ENCODE results near the gene CAMKK2. TPM values are rescaled to one million over a fixed set of nuclear protein-coding genes. Genes with fewer than 3 reads are reported as not detected.
"Not testable (repeated sequence)": the region's sequence is repeated elsewhere in the genome, so short reads cannot be mapped to it uniquely, and the experiment has no call there.

The CAMKK2 gene
- total RNA-seq, 2 donors from 2014 or later = 14.4 to 16.9 TPM

GRCh38 chr12:121325922-121326396, 29.4 kb upstream of the CAMKK2 start:
- Histone ChIP-seq H3K36me3 (peaks cover 81% of the 10 kb centered on the region), H3K27me3 (no peaks in the 10 kb centered on the region), H3K4me1 (no peaks in the 10 kb centered on the region), H3K4me3 (no peak overlapping the region), H3K9me3 (no peaks in the 10 kb centered on the region), H3K27ac (no peak overlapping the region)
- TF ChIP-seq, protein P1, sequence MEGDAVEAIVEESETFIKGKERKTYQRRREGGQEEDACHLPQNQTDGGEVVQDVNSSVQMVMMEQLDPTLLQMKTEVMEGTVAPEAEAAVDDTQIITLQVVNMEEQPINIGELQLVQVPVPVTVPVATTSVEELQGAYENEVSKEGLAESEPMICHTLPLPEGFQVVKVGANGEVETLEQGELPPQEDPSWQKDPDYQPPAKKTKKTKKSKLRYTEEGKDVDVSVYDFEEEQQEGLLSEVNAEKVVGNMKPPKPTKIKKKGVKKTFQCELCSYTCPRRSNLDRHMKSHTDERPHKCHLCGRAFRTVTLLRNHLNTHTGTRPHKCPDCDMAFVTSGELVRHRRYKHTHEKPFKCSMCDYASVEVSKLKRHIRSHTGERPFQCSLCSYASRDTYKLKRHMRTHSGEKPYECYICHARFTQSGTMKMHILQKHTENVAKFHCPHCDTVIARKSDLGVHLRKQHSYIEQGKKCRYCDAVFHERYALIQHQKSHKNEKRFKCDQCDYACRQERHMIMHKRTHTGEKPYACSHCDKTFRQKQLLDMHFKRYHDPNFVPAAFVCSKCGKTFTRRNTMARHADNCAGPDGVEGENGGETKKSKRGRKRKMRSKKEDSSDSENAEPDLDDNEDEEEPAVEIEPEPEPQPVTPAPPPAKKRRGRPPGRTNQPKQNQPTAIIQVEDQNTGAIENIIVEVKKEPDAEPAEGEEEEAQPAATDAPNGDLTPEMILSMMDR (IDR thresholded peaks at IDR 0.05) = no peak
- no peak for DNase-seq (ENCODE audit: low spot score)

DNA sequence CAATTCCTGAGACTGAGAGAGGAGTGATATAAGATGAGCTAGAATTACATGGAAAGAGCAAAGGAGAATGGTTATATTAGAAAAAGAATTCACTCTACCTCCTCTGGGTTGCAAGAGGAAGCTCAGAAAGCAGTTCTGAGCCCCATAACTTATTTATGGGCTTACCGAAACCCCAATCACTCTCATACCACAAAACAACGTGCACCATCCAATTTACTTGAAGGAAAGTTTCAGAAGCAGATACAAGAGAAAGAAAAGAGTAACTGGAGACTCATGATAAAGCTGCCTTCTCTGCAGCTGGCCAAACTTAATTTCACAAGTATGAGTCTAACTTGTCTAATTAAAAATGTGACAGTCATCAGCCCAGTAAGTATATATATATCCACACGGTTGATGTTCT, 27.4 kb upstream of the CAMKK2 start:
- H3K4me3 ChIP-seq = no peak overlapping the region
- H3K9me3 ChIP-seq = no peaks in the 10 kb centered on the region
- no peak overlapping the region for H3K27ac ChIP-seq
- peaks cover 75% of the 10 kb centered on the region for H3K36me3 ChIP-seq
- no peaks in the 10 kb centered on the region for H3K4me1 ChIP-seq
- DNase-seq (ENCODE audit: low spot score) = no peak
- TF ChIP-seq, protein P1 (IDR thresholded peaks at IDR 0.05) = no peak
- H3K27me3 ChIP-seq = no peaks in the 10 kb centered on the region

- Histone ChIP-seq H3K27ac (no peak overlapping the region), H3K4me3 (no peak overlapping the region), H3K4me1 (no peaks in the 10 kb centered on the region), H3K9me3 (no peaks in the 10 kb centered on the region), H3K27me3 (no peaks in the 10 kb centered on the region), H3K36me3 (peaks cover 43% of the 10 kb centered on the region)
- TF ChIP-seq, protein P1 (IDR thresholded peaks at IDR 0.05) = no peak
- no peak for DNase-seq (ENCODE audit: low spot score)
Measured at GRCh38 chr12:121318121-121318520, 21.6 kb upstream of the CAMKK2 start.

DNA sequence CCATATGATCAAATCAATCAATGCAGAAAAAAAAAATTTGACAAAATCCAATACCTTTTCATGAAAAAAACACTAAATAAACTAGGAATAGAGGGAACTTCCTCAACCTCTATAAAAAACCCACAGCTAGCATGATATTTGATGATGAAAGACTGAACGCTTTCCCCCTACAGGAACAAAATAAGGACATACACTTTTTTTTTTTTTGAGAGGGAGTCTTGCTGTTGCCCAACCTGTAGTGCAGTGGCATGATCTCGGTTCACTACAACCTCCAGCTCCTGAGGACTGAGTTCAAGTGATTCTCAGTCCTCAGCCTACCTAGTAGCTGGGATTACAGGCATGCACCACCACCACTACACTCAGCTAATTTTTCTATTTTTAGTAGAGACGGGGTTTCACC, 17.9 kb upstream of the CAMKK2 start:
- no peaks in the 10 kb centered on the region for H3K27me3 ChIP-seq
- DNase-seq (ENCODE audit: low spot score) = no peak
- no peak overlapping the region for H3K27ac ChIP-seq
- peaks cover 35% of the 10 kb centered on the region for H3K36me3 ChIP-seq
- H3K4me3 ChIP-seq = no peak overlapping the region
- H3K9me3 ChIP-seq = no peaks in the 10 kb centered on the region
- H3K4me1 ChIP-seq = no peaks in the 10 kb centered on the region
- TF ChIP-seq, protein P1 (IDR thresholded peaks at IDR 0.05) = no peak

DNA sequence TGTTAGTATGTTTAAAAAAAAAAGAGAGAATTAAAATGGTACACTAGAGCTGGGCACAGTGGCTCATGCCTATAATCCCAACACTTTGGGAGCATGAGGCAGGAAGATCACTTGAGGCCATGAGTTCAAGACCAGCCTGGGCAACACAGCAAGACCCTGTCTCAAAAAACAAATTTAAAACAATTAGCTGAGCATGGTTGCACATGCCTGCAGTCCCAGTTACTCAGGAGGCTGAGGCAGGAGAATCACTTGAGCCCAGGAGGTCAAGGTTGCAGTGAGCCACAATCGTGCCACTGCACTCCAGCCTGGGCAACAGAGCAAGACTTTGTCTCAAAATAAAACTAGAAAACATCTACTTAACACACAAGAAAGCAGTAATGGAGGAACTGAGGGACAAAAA, 13.7 kb upstream of the CAMKK2 start:
- not testable (repeated sequence) for H3K4me1 ChIP-seq; H3K9me3 ChIP-seq; DNase-seq (ENCODE audit: low spot score); H3K27ac ChIP-seq; H3K27me3 ChIP-seq; H3K4me3 ChIP-seq
- H3K36me3 ChIP-seq = peaks cover 31% of the 10 kb centered on the region

DNA sequence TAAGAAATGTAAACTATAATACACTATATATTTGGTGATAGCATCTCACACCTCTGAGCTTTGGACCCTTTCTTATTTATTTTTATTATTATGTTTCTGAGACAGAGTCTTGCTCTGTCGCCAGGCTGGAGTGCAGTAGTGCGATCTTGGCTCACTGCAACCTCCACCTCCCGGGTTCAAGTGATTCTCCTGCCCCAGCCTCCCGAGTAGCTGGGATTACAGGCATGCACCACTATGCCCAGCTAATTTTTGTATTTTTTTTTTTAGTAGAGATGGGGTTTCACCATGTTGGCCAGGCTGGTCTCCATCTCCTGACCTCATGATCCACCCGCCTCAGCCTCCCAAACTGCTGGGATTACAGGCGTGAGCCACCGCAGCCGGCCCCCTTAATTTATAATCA, 10.9 kb upstream of the CAMKK2 start:
- not testable (repeated sequence) for DNase-seq (ENCODE audit: low spot score); H3K9me3 ChIP-seq
- H3K36me3 ChIP-seq = peaks cover 31% of the 10 kb centered on the region

DNA sequence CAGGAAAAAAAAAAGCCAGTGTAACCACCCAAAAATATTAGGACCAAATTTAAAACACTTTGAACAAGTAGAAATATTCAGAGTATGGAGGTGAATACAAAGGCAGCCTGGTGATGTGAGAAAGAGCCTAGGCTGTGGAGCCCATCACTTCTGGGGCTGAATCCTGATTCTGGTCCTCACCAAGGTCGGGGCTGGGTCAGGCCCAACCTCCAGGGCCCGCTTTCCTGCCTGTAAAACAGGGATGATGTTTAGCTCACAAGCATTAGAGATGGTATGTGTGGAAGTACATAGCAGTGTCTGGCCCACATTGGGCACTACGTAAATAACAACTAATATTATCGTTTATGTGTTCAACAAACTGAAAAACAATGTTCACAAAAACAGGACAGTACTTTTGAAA, 7.8 kb upstream of the CAMKK2 start:
- Histone ChIP-seq H3K9me3 (no peaks in the 10 kb centered on the region), H3K36me3 (peaks cover 16% of the 10 kb centered on the region), H3K27ac (no peak overlapping the region), H3K4me1 (no peaks in the 10 kb centered on the region), H3K27me3 (no peaks in the 10 kb centered on the region), H3K4me3 (no peak overlapping the region)
- TF ChIP-seq, protein P1 (IDR thresholded peaks at IDR 0.05) = no peak
- DNase-seq (ENCODE audit: low spot score) = no peak

More for the DNA sequence above, 10.9 kb upstream of the CAMKK2 start:
- not testable (repeated sequence) for H3K4me1 ChIP-seq, H3K27me3 ChIP-seq, H3K27ac ChIP-seq, H3K4me3 ChIP-seq
